NT2/D1 (cell line): Measurements from ENCODE around the gene NT5M.

Experiments
- YY1 ChIP-seq: IDR thresholded peaks from 2 replicates; pipeline ENCODE4 v1.6.1; 2011; ENCODE audit not compliant: insufficient read length, insufficient read depth
- ZNF274 ChIP-seq: IDR thresholded peaks from 2 replicates; pipeline ENCODE4 v1.6.1; 2011; ENCODE audit warnings: mild to moderate bottlenecking, low read depth, low read length

GRCh38 chr17:17360087-17360730, 57.0 kb downstream of the NT5M start:
- no peak for TF ChIP-seq ZNF274
- no peak for TF ChIP-seq YY1
